Measurements from ENCODE around the gene SIX2. TPM values are rescaled to one million over a fixed set of nuclear protein-coding genes. Genes with fewer than 3 reads are reported as not detected.

The SIX2 gene
- total RNA-seq, 1 donor from 2014 or later: 22.2 TPM

- H3K9me3 ChIP-seq: no peaks in the 10 kb centered on the region
- H3K36me3 ChIP-seq: no peaks in the 10 kb centered on the region
- intact Hi-C loops (cut with DNase I): no loop called here
- no peak for TF ChIP-seq CTCF (IDR thresholded peaks at IDR 0.05)
- H3K27ac ChIP-seq: no peak overlapping the region
- no peak for DNase-seq (ENCODE audit: low spot score in 2 of 2)
- H3K4me1 ChIP-seq: peaks cover 8 to 12% of the 10 kb centered on the region in 2 donors
- peaks cover 8% of the 10 kb centered on the region for H3K27me3 ChIP-seq
- no peak overlapping the region for H3K4me3 ChIP-seq
These were observed 51.5 kb downstream of the SIX2 start for GRCh38 chr2:44957656-44958327.

- Histone ChIP-seq H3K36me3 (no peaks in the 10 kb centered on the region), H3K27me3 (peaks cover 14% of the 10 kb centered on the region), H3K4me1 (peaks cover 13 to 21% of the 10 kb centered on the region in 2 donors), H3K27ac (no peak overlapping the region), H3K4me3 (no peak overlapping the region), H3K9me3 (no peaks in the 10 kb centered on the region)
- DNase-seq (ENCODE audit: low spot score in 2 of 2): no peak
- intact Hi-C loops (cut with DNase I): no loop called here
- TF ChIP-seq CTCF (IDR thresholded peaks at IDR 0.05): no peak
These were observed 52.4 kb downstream of the SIX2 start for GRCh38 chr2:44956843-44957242.

GRCh38 chr2:44955593-44956392, 53.5 kb downstream of the SIX2 start:
- Histone ChIP-seq H3K27ac (no peak overlapping the region), H3K27me3 (peaks cover 14% of the 10 kb centered on the region), H3K36me3 (no peaks in the 10 kb centered on the region), H3K4me3 (peak overlapping the region; percentile 33 to 60), H3K4me1 (peaks cover 13 to 23% of the 10 kb centered on the region in 2 donors), H3K9me3 (no peaks in the 10 kb centered on the region)
- peak; percentile 81 to 88 (median 83) for TF ChIP-seq CTCF (IDR thresholded peaks at IDR 0.05)
- DNase-seq (ENCODE audit: low spot score in 2 of 2): no peak
- intact Hi-C loops (cut with DNase I): loop anchor here (1.0 to 2.0 kb wide), 3 partner anchors 476 to 911 kb away; no protein-coding TSS in a partner anchor

Other genes with a start within 250 kb of the SIX2 start
- gene SIX3, start 67.8 kb downstream of the SIX2 start, total RNA-seq: not detected